Fibroblast of mammary gland (primary cell): ENCODE measurements around the gene NTNG1.

Experiments used
- DNase-seq: peaks from one replicate; pipeline ENCODE4 v3.0.0-alpha.2; 2010; ENCODE audit warnings: low read depth
- H3K4me3 ChIP-seq: 2 replicates; pipeline ENCODE4 v1.5.1; 2011; ENCODE audit warnings: low read depth, mild to moderate bottlenecking, low read length, moderate library complexity; ENCODE audit not compliant: control insufficient read depth
- CTCF ChIP-seq: conservative IDR thresholded peaks from 2 replicates; pipeline ENCODE4 v1.5.1; 2011; ENCODE audit warnings: low read depth, low read length, inconsistent platforms; ENCODE audit not compliant: control insufficient read depth, insufficient read depth

The NTNG1 gene

GRCh38 chr1:107401704-107402103, 260.9 kb downstream of the NTNG1 start:
- DNase-seq = no peak
- no peak overlapping the region for H3K4me3 ChIP-seq
- TF ChIP-seq CTCF = no peak

- DNase-seq = peak; percentile 54
- no peak for TF ChIP-seq CTCF
- H3K4me3 ChIP-seq = no peak overlapping the region
Measured at GRCh38 chr1:107404756-107405155, 263.9 kb downstream of the NTNG1 start.

- H3K4me3 ChIP-seq = no peak overlapping the region
- no peak for TF ChIP-seq CTCF
- DNase-seq = peak; percentile 69
Measured at GRCh38 chr1:107405236-107405635, 264.4 kb downstream of the NTNG1 start.

DNA sequence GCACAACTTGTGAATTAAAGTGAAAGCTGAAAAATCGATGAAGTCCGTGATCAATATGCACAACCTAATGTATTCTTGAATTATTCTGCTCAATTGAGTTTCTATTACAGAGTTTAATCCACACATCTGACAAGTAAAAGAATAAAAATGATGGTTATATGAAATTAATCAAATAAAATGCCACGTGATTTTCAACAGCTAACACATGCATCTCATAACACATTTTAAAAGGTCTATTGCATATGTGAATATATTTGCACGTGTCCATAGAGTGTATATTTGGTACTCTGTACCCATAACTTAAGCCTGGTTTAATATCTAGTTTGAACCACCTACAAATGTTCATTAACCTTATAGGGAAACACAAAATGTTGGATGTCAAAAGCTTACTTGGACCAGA, 266.2 kb downstream of the NTNG1 start:
- no peak overlapping the region for H3K4me3 ChIP-seq
- DNase-seq = no peak
- TF ChIP-seq CTCF = no peak

GRCh38 chr1:107413546-107413945, 272.7 kb downstream of the NTNG1 start:
- no peak for DNase-seq
- TF ChIP-seq CTCF = no peak
- no peak overlapping the region for H3K4me3 ChIP-seq

DNA sequence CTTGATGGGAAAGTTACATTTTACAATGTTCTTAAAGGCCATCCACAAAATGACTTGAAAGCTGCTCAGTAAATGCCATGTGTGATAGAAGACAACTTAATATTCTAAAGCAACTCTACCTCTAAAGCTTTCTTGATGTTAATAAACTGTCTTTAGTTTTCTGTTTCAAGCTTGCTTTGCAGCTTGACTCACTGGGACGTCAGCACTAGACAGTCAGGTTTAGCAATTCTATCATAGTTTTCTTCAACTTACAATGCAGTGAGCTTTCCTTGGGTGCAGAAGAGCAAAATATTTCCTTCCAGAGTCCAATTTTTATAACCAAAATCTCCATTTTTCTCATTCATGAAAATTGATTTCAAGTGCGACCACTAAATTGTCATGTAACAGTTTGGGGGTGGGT, 273.1 kb downstream of the NTNG1 start:
- H3K4me3 ChIP-seq = no peak overlapping the region
- no peak for TF ChIP-seq CTCF
- DNase-seq = peak; percentile 6

DNA sequence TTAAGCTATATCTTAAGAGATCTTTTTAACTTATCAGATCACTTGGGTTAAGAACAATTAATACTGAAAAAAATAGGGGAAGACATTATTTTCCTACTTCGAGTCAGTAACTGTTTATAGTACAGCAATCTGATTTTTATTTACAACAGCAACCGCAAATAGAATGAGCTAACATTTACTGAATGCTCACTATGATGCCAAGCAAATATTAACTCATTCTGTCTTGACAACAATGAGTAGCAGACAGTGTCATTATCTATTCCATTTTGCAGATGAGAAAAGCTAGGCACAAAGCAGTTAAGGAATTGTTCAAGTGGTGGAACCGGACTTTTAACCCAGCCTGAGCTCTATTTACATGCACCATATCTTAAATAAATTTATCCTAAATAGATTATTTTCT, 273.7 kb downstream of the NTNG1 start:
- H3K4me3 ChIP-seq = no peak overlapping the region
- no peak for TF ChIP-seq CTCF
- DNase-seq = no peak
